GM18873 (cell line): ENCODE measurements around the gene MRPS14.
"Not testable (repeated sequence)": the region's sequence is repeated elsewhere in the genome, so short reads cannot be mapped to it uniquely, and the experiment has no call there.

Experiments used
- ATAC-seq: cut with Tn5 transposase; IDR thresholded peaks from one replicate; pipeline ENCODE4 v1.9.1; 2021; ENCODE audit warnings: mild to moderate bottlenecking, moderate library complexity, moderate number of reproducible peaks; ENCODE audit not compliant: unreplicated experiment, low FRiP score

MRPS14 gene

GRCh38 chr1:175023043-175023921 is at the start of gene MRPS14:
Gene MRPS14, minus strand, starts transcription at chr1:175023425. Its CDS starts 17 bp downstream, at chr1:175023408.
- peak; percentile 77 for ATAC-seq

- no peak for ATAC-seq
Observed at GRCh38 chr1:175072099-175072951, 49.1 kb upstream of the MRPS14 start.

GRCh38 chr1:175071276-175071943 is 48.2 kb upstream of the MRPS14 start:
- ATAC-seq: no peak

- no peak for ATAC-seq
Observed at GRCh38 chr1:175070818-175071217, 47.6 kb upstream of the MRPS14 start.

- no peak for ATAC-seq
Observed at GRCh38 chr1:175067362-175068106, 44.3 kb upstream of the MRPS14 start, which contains the start of gene TNN. Gene TNN, plus strand, starts transcription at chr1:175067833. Its CDS starts 9,586 bp downstream, at chr1:175077419.

- ATAC-seq: no peak
Observed at GRCh38 chr1:175062858-175063257, 39.6 kb upstream of the MRPS14 start.

GRCh38 chr1:175062339-175062738 is 39.1 kb upstream of the MRPS14 start:
- ATAC-seq: no peak

GRCh38 chr1:175054736-175055135 is 31.5 kb upstream of the MRPS14 start:
- ATAC-seq: no peak

- ATAC-seq: no peak
Observed at GRCh38 chr1:175050992-175051391, 27.8 kb upstream of the MRPS14 start.

GRCh38 chr1:175045519-175045918 is 22.3 kb upstream of the MRPS14 start:
- no peak for ATAC-seq

- no peak for ATAC-seq
Observed at GRCh38 chr1:175045097-175045496, 21.9 kb upstream of the MRPS14 start.

- ATAC-seq: not testable (repeated sequence)
Observed at GRCh38 chr1:175044591-175044990, 21.4 kb upstream of the MRPS14 start.

GRCh38 chr1:175043824-175044223 is 20.6 kb upstream of the MRPS14 start:
- no peak for ATAC-seq

- ATAC-seq: no peak
Observed at GRCh38 chr1:175042650-175043049, 19.4 kb upstream of the MRPS14 start.

GRCh38 chr1:175040324-175040879 is 17.2 kb upstream of the MRPS14 start:
- no peak for ATAC-seq

GRCh38 chr1:175037416-175037815 is 14.2 kb upstream of the MRPS14 start:
- ATAC-seq: no peak

GRCh38 chr1:175036476-175036875 is 13.3 kb upstream of the MRPS14 start:
- no peak for ATAC-seq

GRCh38 chr1:175035865-175036264 is 12.6 kb upstream of the MRPS14 start:
- ATAC-seq: no peak

GRCh38 chr1:175034775-175035174 is 11.6 kb upstream of the MRPS14 start:
- no peak for ATAC-seq

GRCh38 chr1:175033953-175034352 is 10.7 kb upstream of the MRPS14 start:
- no peak for ATAC-seq
